WI38 (cell line): Measurements from ENCODE around the gene SRXN1.

ENCODE experiments used
- H3K4me3 ChIP-seq: 2 replicates; pipeline ENCODE4 v1.5.1; 2011; ENCODE audit warnings: low read depth, mild to moderate bottlenecking, control low read depth, low read length
- CTCF ChIP-seq: IDR thresholded peaks from 2 replicates; pipeline ENCODE4 v1.5.1; 2012; ENCODE audit warnings: low read depth, mild to moderate bottlenecking, control low read depth, low read length

Gene SRXN1

DNA sequence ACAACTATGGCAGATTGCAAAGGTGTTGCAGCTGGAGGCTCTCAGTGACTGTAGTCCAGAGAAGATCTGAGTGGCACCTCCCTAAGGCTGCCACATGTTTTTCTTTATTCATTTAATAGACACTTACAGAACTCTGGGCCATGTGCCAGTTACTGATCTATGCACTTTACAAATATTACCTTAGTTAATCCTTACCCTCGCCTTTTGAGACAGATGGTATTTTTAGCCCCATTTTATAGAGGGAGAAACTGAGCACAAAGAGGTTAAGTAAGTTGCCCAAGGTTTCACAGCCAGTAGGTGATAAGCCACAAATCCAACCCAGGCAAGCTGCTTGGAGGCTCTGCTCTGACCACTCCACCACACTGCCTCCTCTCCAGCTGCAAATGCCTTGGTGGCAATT lies 29.1 kb upstream of the SRXN1 start:
- no peak for TF ChIP-seq CTCF
- no peak overlapping the region for H3K4me3 ChIP-seq

DNA sequence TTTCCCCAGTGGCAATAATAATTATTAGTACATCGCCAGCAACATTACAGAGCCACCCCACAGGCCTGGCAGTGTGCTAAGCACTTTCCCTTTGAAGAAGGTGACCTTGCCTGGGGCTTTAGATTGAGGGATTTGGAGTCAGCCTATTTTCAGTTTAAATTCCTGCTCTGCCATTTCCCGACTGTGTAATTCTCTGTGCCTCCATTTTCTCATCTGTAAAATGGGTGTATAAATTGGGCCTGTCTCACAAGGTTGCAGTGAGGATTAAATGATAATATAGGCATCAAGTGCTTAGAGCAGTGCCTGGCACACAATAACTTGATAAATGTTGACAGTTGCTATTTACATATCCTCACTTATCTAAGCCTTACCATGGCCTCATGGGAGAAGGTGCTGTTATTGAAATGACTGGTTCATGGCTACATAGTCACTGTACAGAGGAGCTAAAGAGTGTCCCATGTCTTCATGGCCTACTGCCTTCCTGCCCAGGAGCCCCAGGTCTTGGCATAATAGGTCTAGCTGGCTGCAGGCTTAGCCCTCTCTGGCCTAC lies 27.7 kb upstream of the SRXN1 start:
- H3K4me3 ChIP-seq = no peak overlapping the region
- TF ChIP-seq CTCF = no peak

- TF ChIP-seq CTCF = no peak
Measured at GRCh38 chr20:677957-678356, 25.0 kb upstream of the SRXN1 start.

GRCh38 chr20:676967-677366 lies 24.0 kb upstream of the SRXN1 start:
- no peak for TF ChIP-seq CTCF
- no peak overlapping the region for H3K4me3 ChIP-seq

More at GRCh38 chr20:677957-678356, 25.0 kb upstream of the SRXN1 start:
- H3K4me3 ChIP-seq = no peak overlapping the region

DNA sequence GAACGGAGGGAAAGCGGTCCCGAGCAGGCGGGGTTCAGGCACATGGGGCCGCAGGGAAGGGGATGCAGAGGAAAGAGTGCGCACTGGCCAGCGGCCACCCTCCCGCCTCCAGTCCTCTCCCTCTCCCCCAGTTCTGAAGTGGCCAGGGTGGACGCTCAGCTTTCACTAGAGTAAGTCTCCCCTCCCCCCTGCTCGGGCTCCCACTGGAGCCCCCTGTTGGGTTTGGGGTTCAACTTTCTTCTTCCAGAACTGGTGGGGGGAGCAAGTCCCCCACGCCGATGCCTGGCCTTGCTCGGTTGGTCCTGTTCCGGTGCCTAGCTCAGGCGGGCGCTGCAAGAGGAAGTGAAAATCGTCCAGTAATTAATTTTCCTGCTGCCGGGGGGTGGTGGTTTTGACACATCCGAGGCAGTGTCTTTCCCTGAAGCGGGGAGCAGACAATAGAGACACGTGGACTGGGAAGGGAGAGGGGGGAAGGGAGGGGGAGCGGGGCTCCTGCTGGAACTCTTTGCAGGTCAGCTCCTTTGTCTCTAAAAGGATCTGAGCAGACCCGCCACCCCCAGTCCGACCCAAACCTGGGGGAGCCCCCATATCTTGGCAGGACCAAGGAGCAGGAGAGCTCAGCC lies 23.4 kb upstream of the SRXN1 start:
- TF ChIP-seq CTCF = no peak
- H3K4me3 ChIP-seq = no peak overlapping the region

GRCh38 chr20:675453-676314 lies 22.7 kb upstream of the SRXN1 start, which contains the start of gene SCRT2:
Gene SCRT2, minus strand, starts transcription at chr20:675802. Its CDS starts 201 bp downstream, at chr20:675601.
- H3K4me3 ChIP-seq = no peak within 1 kb of the TSS
- TF ChIP-seq CTCF = no peak

- TF ChIP-seq CTCF = no peak
- H3K4me3 ChIP-seq = no peak overlapping the region
Measured at GRCh38 chr20:675033-675452, 22.0 kb upstream of the SRXN1 start.
